Measurements from ENCODE around the gene MUC21.
"Not testable (repeated sequence)": the region's sequence is repeated elsewhere in the genome, so short reads cannot be mapped to it uniquely, and the experiment has no call there.

MUC21 gene

DNA sequence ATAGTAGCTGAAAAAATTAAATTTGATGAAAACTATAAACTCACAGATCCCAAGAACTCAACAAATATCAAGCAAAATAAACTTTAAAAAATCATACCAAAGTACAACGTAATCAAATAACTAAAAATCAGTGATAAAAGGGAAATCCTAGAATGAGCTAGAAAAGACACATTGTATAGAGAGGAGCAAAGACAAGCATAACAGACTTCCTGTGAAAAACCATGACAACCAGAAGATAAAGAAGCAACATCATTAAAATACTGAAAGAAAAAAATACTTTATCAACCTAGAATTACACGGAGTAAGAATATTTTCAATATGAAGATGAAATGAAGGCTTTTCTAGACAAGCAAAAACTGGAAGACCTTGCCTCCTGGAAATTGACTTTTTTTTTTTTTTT is 36.5 kb downstream of the MUC21 start:
- Histone ChIP-seq H3K14ac (ENCODE audit: low read length) (no peak overlapping the region), H3K79me1 (ENCODE audit: low read depth, low read length) (no peaks in the 10 kb centered on the region), H2BK12ac (ENCODE audit: low read length) (no peak overlapping the region), H2AFZ (ENCODE audit: low read length) (no peak overlapping the region), H3K9ac (ENCODE audit: low read depth, low read length, poor library complexity) (no peak overlapping the region), H3K4ac (ENCODE audit: low read length) (no peak overlapping the region), H2BK5ac (ENCODE audit: low read length) (no peak overlapping the region), H3K27me3 (ENCODE audit: control insufficient read depth in 3 of 3, insufficient read depth in 3 of 3, low read depth in 1 of 3, low read length in 3 of 3) (no peaks in the 10 kb centered on the region), H3K18ac (ENCODE audit: low read length) (no peak overlapping the region), H3K4me2 (ENCODE audit: insufficient read depth, low read length, poor library complexity, severe bottlenecking) (no peak overlapping the region), H3K23ac (ENCODE audit: low read depth, low read length, poor library complexity) (no peak overlapping the region), H3K4me3 (ENCODE audit: low read length in 2 of 2) (no peak overlapping the region), H3K36me3 (replicated peaks in 1 of 2; ENCODE audit: control insufficient read depth in 2 of 2, insufficient read depth in 2 of 2, low read length in 2 of 2) (no peaks in the 10 kb centered on the region), H3K9me3 (replicated peaks in 1 of 2; ENCODE audit: control insufficient read depth in 2 of 2, insufficient read depth in 1 of 2, low read depth in 1 of 2, low read length in 2 of 2) (no peaks in the 10 kb centered on the region), H3K27ac (replicated peaks; ENCODE audit: low read length) (no peak overlapping the region), H2AK5ac (ENCODE audit: low read depth, low read length) (no peak overlapping the region), H3K4me1 (ENCODE audit: control insufficient read depth in 2 of 2, insufficient read depth in 1 of 2, low read depth in 1 of 2, low read length in 2 of 2) (no peaks in the 10 kb centered on the region), H2BK15ac (ENCODE audit: low read length) (no peak overlapping the region), H2BK120ac (ENCODE audit: low read depth, low read length) (no peak overlapping the region), H4K8ac (ENCODE audit: low read depth, low read length) (no peak overlapping the region), H4K91ac (ENCODE audit: low read depth, low read length, poor library complexity) (no peak overlapping the region)
- WGBS, 2 donors (ENCODE audit: extremely low coverage in 2 of 2, insufficient read length in 2 of 2, insufficient replicate concordance in 1 of 2), result no CpG with 5 or more reads among the region's 2 CpGs
- DNase-seq (ENCODE audit: low spot score), result no peak

DNA sequence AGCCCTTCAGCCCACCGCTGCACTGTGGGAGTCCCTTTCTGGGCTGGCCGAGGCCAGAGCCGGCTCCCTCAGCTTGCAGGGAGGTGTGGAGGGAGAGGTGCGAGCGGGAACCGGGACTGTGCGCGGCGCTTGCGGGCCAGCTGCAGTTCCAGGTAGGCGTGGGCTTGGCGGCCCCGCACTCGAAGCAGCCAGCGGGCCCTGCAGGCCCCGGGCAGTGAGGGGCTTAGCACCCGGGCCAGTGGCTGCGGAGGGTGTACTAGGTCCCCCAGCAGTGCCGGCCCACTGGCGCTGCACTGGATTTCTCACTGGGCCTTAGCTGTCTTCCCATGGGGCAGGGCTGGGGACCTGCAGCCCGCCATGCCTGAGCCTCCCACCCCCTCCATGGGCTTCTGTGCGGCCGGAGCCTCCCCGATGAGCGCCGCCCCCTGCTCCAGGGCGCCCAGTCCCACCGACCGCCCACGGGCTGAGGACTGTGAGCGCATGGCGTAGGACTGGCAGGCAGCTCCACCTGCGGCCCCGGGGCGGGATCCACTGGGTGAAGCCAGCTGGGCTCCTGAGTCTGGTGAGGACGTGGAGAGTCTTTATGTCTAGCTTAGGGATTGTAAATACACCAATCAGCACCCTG is 37.2 kb downstream of the MUC21 start:
- H4K8ac ChIP-seq (ENCODE audit: low read depth, low read length); H3K27ac ChIP-seq (replicated peaks; ENCODE audit: low read length); H3K27me3 ChIP-seq (ENCODE audit: control insufficient read depth in 3 of 3, insufficient read depth in 3 of 3, low read depth in 1 of 3, low read length in 3 of 3); H3K9me3 ChIP-seq (replicated peaks in 1 of 2; ENCODE audit: control insufficient read depth in 2 of 2, insufficient read depth in 1 of 2, low read depth in 1 of 2, low read length in 2 of 2); H4K91ac ChIP-seq (ENCODE audit: low read depth, low read length, poor library complexity); H3K4me3 ChIP-seq (ENCODE audit: low read length in 2 of 2); H2BK120ac ChIP-seq (ENCODE audit: low read depth, low read length); H3K4me2 ChIP-seq (ENCODE audit: insufficient read depth, low read length, poor library complexity, severe bottlenecking); H3K4me1 ChIP-seq (ENCODE audit: control insufficient read depth in 2 of 2, insufficient read depth in 1 of 2, low read depth in 1 of 2, low read length in 2 of 2); H2BK12ac ChIP-seq (ENCODE audit: low read length); H3K4ac ChIP-seq (ENCODE audit: low read length); H3K9ac ChIP-seq (ENCODE audit: low read depth, low read length, poor library complexity); H3K36me3 ChIP-seq (replicated peaks in 1 of 2; ENCODE audit: control insufficient read depth in 2 of 2, insufficient read depth in 2 of 2, low read length in 2 of 2); H2AFZ ChIP-seq (ENCODE audit: low read length); DNase-seq (ENCODE audit: low spot score); H2BK15ac ChIP-seq (ENCODE audit: low read length); H2BK5ac ChIP-seq (ENCODE audit: low read length); H3K23ac ChIP-seq (ENCODE audit: low read depth, low read length, poor library complexity); H3K14ac ChIP-seq (ENCODE audit: low read length); H3K79me1 ChIP-seq (ENCODE audit: low read depth, low read length); H2AK5ac ChIP-seq (ENCODE audit: low read depth, low read length): not testable (repeated sequence)
- no CpG with 5 or more reads among the region's 36 CpGs for WGBS, 2 donors (ENCODE audit: extremely low coverage in 2 of 2, insufficient read length in 2 of 2, insufficient replicate concordance in 1 of 2)
- peak overlapping the region; percentile 71 for H3K18ac ChIP-seq (ENCODE audit: low read length)

DNA sequence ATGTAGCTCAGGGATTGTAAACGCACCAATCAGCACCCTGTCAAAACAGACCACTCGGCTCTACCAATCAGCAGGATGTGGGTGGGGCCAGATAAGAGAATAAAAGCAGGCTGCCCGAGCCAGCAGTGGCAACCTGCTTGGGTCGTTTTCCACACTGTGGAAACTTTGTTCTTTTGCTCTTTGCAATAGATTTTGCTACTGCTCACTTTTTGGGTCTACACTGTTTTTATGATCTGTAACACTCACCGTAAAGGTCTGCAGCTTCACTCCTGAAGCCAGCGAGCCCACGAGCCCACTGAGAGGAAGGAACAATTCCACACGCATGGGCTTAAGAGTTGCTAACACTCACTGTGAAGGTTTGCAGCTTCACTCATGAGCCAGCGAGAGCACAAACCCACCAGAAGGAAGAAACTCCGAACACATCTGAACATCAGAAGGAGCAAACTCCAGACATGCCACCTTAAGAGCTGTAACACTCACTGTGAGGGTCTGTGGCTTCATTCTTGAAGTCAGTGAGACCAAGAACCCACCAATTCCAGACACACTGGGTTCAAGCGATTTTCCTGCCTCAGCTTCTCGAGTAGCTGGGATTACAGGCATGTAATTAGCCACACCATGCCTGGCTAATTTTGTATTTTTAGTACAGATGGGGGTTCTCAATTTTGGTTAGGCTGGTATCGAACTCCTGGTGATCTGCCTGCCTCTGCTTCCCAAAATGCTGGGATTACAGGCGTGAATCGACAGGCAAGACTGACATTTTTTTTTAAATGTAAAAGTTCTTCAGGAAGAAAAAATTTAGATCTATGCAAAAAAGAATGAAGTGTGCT is 38.4 kb downstream of the MUC21 start:
- H2BK5ac ChIP-seq (ENCODE audit: low read length); H3K9me3 ChIP-seq (replicated peaks in 1 of 2; ENCODE audit: control insufficient read depth in 2 of 2, insufficient read depth in 1 of 2, low read depth in 1 of 2, low read length in 2 of 2); H3K18ac ChIP-seq (ENCODE audit: low read length); H2BK15ac ChIP-seq (ENCODE audit: low read length); H3K23ac ChIP-seq (ENCODE audit: low read depth, low read length, poor library complexity); H3K4me3 ChIP-seq (ENCODE audit: low read length in 2 of 2); H3K4me2 ChIP-seq (ENCODE audit: insufficient read depth, low read length, poor library complexity, severe bottlenecking); H3K4me1 ChIP-seq (ENCODE audit: control insufficient read depth in 2 of 2, insufficient read depth in 1 of 2, low read depth in 1 of 2, low read length in 2 of 2); H2BK120ac ChIP-seq (ENCODE audit: low read depth, low read length); H2BK12ac ChIP-seq (ENCODE audit: low read length); H3K79me1 ChIP-seq (ENCODE audit: low read depth, low read length); H3K4ac ChIP-seq (ENCODE audit: low read length); H3K27me3 ChIP-seq (ENCODE audit: control insufficient read depth in 3 of 3, insufficient read depth in 3 of 3, low read depth in 1 of 3, low read length in 3 of 3); H4K91ac ChIP-seq (ENCODE audit: low read depth, low read length, poor library complexity); H3K9ac ChIP-seq (ENCODE audit: low read depth, low read length, poor library complexity); H3K27ac ChIP-seq (replicated peaks; ENCODE audit: low read length); DNase-seq (ENCODE audit: low spot score); H3K36me3 ChIP-seq (replicated peaks in 1 of 2; ENCODE audit: control insufficient read depth in 2 of 2, insufficient read depth in 2 of 2, low read length in 2 of 2); H4K8ac ChIP-seq (ENCODE audit: low read depth, low read length); H2AK5ac ChIP-seq (ENCODE audit: low read depth, low read length); H3K14ac ChIP-seq (ENCODE audit: low read length): not testable (repeated sequence)
- H2AFZ ChIP-seq (ENCODE audit: low read length), result peak overlapping the region; percentile 40
- no CpG with 5 or more reads among the region's 15 CpGs for WGBS, 2 donors (ENCODE audit: extremely low coverage in 2 of 2, insufficient read length in 2 of 2, insufficient replicate concordance in 1 of 2)

GRCh38 chr6:31025595-31025994 is 42.1 kb downstream of the MUC21 start:
- no peak overlapping the region for H3K4me2 ChIP-seq (ENCODE audit: insufficient read depth, low read length, poor library complexity, severe bottlenecking)
- H3K9me3 ChIP-seq (replicated peaks in 1 of 2; ENCODE audit: control insufficient read depth in 2 of 2, insufficient read depth in 1 of 2, low read depth in 1 of 2, low read length in 2 of 2), result no peaks in the 10 kb centered on the region
- no peak overlapping the region for H2BK15ac ChIP-seq (ENCODE audit: low read length)
- no peaks in the 10 kb centered on the region for H3K4me1 ChIP-seq (ENCODE audit: control insufficient read depth in 2 of 2, insufficient read depth in 1 of 2, low read depth in 1 of 2, low read length in 2 of 2)
- H3K23ac ChIP-seq (ENCODE audit: low read depth, low read length, poor library complexity), result no peak overlapping the region
- H3K9ac ChIP-seq (ENCODE audit: low read depth, low read length, poor library complexity), result peak overlapping the region; percentile 30
- H3K79me1 ChIP-seq (ENCODE audit: low read depth, low read length), result no peaks in the 10 kb centered on the region
- no peak overlapping the region for H4K8ac ChIP-seq (ENCODE audit: low read depth, low read length)
- no peak overlapping the region for H2AFZ ChIP-seq (ENCODE audit: low read length)
- H2BK120ac ChIP-seq (ENCODE audit: low read depth, low read length), result no peak overlapping the region
- H3K36me3 ChIP-seq (replicated peaks in 1 of 2; ENCODE audit: control insufficient read depth in 2 of 2, insufficient read depth in 2 of 2, low read length in 2 of 2), result no peaks in the 10 kb centered on the region
- no peak overlapping the region for H4K91ac ChIP-seq (ENCODE audit: low read depth, low read length, poor library complexity)
- H3K4ac ChIP-seq (ENCODE audit: low read length), result no peak overlapping the region
- no peak overlapping the region for H3K27ac ChIP-seq (replicated peaks; ENCODE audit: low read length)
- peaks cover 0 to 2% (median 0%) of the 10 kb centered on the region in 3 experiments for H3K27me3 ChIP-seq (ENCODE audit: control insufficient read depth in 3 of 3, insufficient read depth in 3 of 3, low read depth in 1 of 3, low read length in 3 of 3)
- no peak overlapping the region for H2BK5ac ChIP-seq (ENCODE audit: low read length)
- peak overlapping the region; percentile 59 for H3K18ac ChIP-seq (ENCODE audit: low read length)
- H2AK5ac ChIP-seq (ENCODE audit: low read depth, low read length), result peak overlapping the region; percentile 87
- H3K14ac ChIP-seq (ENCODE audit: low read length), result no peak overlapping the region
- no peak overlapping the region for H3K4me3 ChIP-seq (ENCODE audit: low read length in 2 of 2)
- DNase-seq (ENCODE audit: low spot score), result no peak
- WGBS, 2 donors (ENCODE audit: extremely low coverage in 2 of 2, insufficient read length in 2 of 2, insufficient replicate concordance in 1 of 2), result no CpG with 5 or more reads among the region's 4 CpGs
- no peak overlapping the region for H2BK12ac ChIP-seq (ENCODE audit: low read length)

Measured in neuronal stem cell (in vitro differentiated cells).